ENCODE results near the gene RPL10.
"Not testable (repeated sequence)": the region's sequence is repeated elsewhere in the genome, so short reads cannot be mapped to it uniquely, and the experiment has no call there.

RPL10 gene

DNA sequence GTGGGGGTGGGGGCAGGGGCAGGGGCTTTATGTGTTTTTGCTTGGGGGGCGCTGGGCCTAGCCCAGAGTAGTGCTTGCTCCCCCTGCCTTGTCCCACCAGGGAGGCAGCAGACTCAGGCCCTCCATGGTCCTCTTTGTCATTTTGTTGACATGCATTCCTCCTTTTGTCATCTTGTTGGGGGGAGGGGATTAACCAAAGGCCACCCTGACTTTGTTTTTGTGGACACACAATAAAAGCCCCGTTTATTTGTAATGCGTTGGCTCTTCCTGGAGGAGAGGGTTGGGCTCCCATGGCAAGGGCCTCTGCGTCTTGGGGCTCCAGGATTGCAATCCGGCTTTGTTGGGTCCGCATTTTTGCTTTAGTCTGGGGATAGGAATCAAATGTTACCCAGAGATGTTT, 16.9 kb upstream of the RPL10 start:
- Histone ChIP-seq H3K27me3 (ENCODE audit: control insufficient read depth, insufficient read depth, low read length) (no peaks in the 10 kb centered on the region), H3K4me3 (ENCODE audit: low read length) (no peak overlapping the region), H3K9me3 (replicated peaks; ENCODE audit: low read length) (no peaks in the 10 kb centered on the region), H3K36me3 (ENCODE audit: insufficient read depth, low read length) (peaks cover 5% of the 10 kb centered on the region), H3K4me1 (ENCODE audit: control insufficient read depth, insufficient read depth, low read length) (peaks cover 14% of the 10 kb centered on the region), H3K4me2 (ENCODE audit: low read length) (no peak overlapping the region), H3K9ac (ENCODE audit: low read depth, low read length) (no peak overlapping the region)

DNA sequence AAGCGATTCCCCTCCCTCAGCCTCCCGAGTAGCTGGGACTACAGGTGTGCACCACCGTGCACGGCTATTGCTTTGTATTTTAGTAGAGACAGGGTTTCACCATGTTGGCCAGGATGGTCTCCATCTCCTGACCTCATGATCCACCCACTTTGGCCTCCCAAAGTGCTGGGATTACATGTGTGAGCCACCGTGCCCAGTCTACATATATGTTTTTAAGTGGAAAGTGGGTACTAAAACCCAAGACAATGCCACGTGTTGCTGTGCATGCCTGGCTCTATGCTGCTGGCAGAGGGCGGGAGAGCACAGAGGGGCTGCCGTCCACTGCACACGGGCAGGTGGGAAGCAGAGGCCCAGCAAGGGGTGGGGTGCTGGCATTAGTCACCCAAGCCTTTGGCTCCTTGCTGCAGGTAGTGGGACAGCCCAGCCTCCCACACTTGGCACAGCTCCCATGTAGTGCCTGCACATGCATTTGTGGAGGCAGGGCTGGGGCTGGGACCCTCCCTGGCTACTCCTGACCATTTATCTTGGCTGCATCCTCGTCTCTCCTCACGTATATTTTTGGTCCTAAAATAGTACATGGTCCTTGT, 15.6 kb upstream of the RPL10 start:
- H3K4me2 ChIP-seq (ENCODE audit: low read length), result no peak overlapping the region
- no peak overlapping the region for H3K9ac ChIP-seq (ENCODE audit: low read depth, low read length)
- no peak overlapping the region for H3K4me3 ChIP-seq (ENCODE audit: low read length)
- no peaks in the 10 kb centered on the region for H3K27me3 ChIP-seq (ENCODE audit: control insufficient read depth, insufficient read depth, low read length)
- H3K9me3 ChIP-seq (replicated peaks; ENCODE audit: low read length), result no peaks in the 10 kb centered on the region
- peaks cover 5% of the 10 kb centered on the region for H3K36me3 ChIP-seq (ENCODE audit: insufficient read depth, low read length)
- H3K4me1 ChIP-seq (ENCODE audit: control insufficient read depth, insufficient read depth, low read length), result peaks cover 14% of the 10 kb centered on the region

GRCh38 chrX:154383359-154384283, 14.6 kb upstream of the RPL10 start:
- H3K4me1 ChIP-seq (ENCODE audit: control insufficient read depth, insufficient read depth, low read length), result peaks cover 7% of the 10 kb centered on the region
- no peak overlapping the region for H3K4me3 ChIP-seq (ENCODE audit: low read length)
- H3K36me3 ChIP-seq (ENCODE audit: insufficient read depth, low read length), result peaks cover 5% of the 10 kb centered on the region
- H3K4me2 ChIP-seq (ENCODE audit: low read length), result no peak overlapping the region
- H3K9me3 ChIP-seq (replicated peaks; ENCODE audit: low read length), result no peaks in the 10 kb centered on the region
- no peaks in the 10 kb centered on the region for H3K27me3 ChIP-seq (ENCODE audit: control insufficient read depth, insufficient read depth, low read length)
- no peak overlapping the region for H3K9ac ChIP-seq (ENCODE audit: low read depth, low read length)

DNA sequence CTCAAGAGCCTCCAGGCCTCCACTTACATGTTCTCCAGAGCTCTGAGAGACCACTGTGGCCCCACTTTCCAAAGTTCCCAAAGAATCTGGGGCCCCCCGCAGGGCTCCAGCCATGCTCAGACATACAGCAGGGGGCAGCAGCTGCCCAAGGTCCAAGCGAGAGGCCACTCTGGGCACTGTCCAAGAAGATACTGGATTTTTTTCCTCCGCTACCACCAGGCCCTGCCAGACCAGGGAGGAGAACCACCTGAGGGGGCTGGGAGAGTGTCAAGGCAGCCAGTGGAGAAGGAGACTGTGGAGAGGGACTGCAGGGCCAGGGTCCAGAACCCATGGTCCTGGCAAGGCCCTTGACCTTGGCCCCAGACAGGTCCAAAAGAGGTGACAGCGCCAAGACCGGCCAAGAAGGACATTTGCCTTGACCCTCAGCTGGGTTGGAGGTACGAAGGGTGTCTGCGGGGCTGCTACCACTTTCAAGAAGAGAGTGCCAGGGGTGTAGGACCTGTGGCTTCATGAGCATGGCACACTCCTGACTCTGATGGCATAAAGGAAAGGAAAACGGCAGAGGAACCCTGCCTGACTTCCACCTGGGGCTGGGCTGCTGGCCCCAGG, 13.8 kb upstream of the RPL10 start:
- Histone ChIP-seq H3K4me1 (ENCODE audit: control insufficient read depth, insufficient read depth, low read length) (peaks cover 7% of the 10 kb centered on the region), H3K9ac (ENCODE audit: low read depth, low read length) (no peak overlapping the region), H3K27me3 (ENCODE audit: control insufficient read depth, insufficient read depth, low read length) (no peaks in the 10 kb centered on the region), H3K4me3 (ENCODE audit: low read length) (no peak overlapping the region), H3K36me3 (ENCODE audit: insufficient read depth, low read length) (peaks cover 5% of the 10 kb centered on the region), H3K4me2 (ENCODE audit: low read length) (no peak overlapping the region), H3K9me3 (replicated peaks; ENCODE audit: low read length) (no peaks in the 10 kb centered on the region)

- H3K4me1 ChIP-seq (ENCODE audit: control insufficient read depth, insufficient read depth, low read length); H3K27me3 ChIP-seq (ENCODE audit: control insufficient read depth, insufficient read depth, low read length); H3K9ac ChIP-seq (ENCODE audit: low read depth, low read length); H3K36me3 ChIP-seq (ENCODE audit: insufficient read depth, low read length); H3K9me3 ChIP-seq (replicated peaks; ENCODE audit: low read length); H3K4me3 ChIP-seq (ENCODE audit: low read length); H3K4me2 ChIP-seq (ENCODE audit: low read length): not testable (repeated sequence)
These were observed 10.1 kb upstream of the RPL10 start for GRCh38 chrX:154388094-154388493.

- H3K9me3 ChIP-seq (replicated peaks; ENCODE audit: low read length); H3K4me1 ChIP-seq (ENCODE audit: control insufficient read depth, insufficient read depth, low read length); H3K27me3 ChIP-seq (ENCODE audit: control insufficient read depth, insufficient read depth, low read length); H3K4me3 ChIP-seq (ENCODE audit: low read length); H3K36me3 ChIP-seq (ENCODE audit: insufficient read depth, low read length); H3K4me2 ChIP-seq (ENCODE audit: low read length); H3K9ac ChIP-seq (ENCODE audit: low read depth, low read length): not testable (repeated sequence)
These were observed 9.5 kb upstream of the RPL10 start for GRCh38 chrX:154388649-154389048.

- H3K36me3 ChIP-seq (ENCODE audit: insufficient read depth, low read length); H3K4me2 ChIP-seq (ENCODE audit: low read length); H3K9me3 ChIP-seq (replicated peaks; ENCODE audit: low read length); H3K27me3 ChIP-seq (ENCODE audit: control insufficient read depth, insufficient read depth, low read length); H3K4me3 ChIP-seq (ENCODE audit: low read length); H3K9ac ChIP-seq (ENCODE audit: low read depth, low read length); H3K4me1 ChIP-seq (ENCODE audit: control insufficient read depth, insufficient read depth, low read length): not testable (repeated sequence)
These were observed 8.1 kb upstream of the RPL10 start for GRCh38 chrX:154389812-154390747.

DNA sequence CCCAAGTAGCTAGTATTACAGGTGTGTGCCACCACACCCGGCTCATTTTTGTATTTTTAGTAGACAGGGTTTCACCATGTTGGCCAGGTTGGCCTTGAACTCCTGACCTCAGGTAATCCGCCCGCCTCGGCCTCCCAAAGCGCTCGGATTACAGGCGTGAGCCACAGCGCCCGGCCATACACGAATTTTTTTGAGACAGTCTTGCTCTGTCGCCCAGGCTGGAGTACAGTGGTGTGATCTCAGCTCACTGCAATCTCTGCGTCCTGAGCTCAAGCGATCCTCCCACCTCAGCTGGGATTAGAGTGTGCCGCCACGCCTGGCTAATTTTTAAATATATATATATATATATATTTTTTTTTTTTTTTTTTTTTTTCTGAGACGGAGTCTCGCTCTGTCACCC, 1.8 kb upstream of the RPL10 start:
- H3K9me3 ChIP-seq (replicated peaks; ENCODE audit: low read length); H3K4me3 ChIP-seq (ENCODE audit: low read length); H3K9ac ChIP-seq (ENCODE audit: low read depth, low read length); H3K4me1 ChIP-seq (ENCODE audit: control insufficient read depth, insufficient read depth, low read length); H3K27me3 ChIP-seq (ENCODE audit: control insufficient read depth, insufficient read depth, low read length); H3K4me2 ChIP-seq (ENCODE audit: low read length): not testable (repeated sequence)
- peaks cover 29% of the 10 kb centered on the region for H3K36me3 ChIP-seq (ENCODE audit: insufficient read depth, low read length)

GRCh38 chrX:154396973-154397887, 947 bp upstream of the RPL10 start:
- Histone ChIP-seq H3K36me3 (ENCODE audit: insufficient read depth, low read length) (peaks cover 29% of the 10 kb centered on the region), H3K9me3 (replicated peaks; ENCODE audit: low read length) (no peaks in the 10 kb centered on the region), H3K4me1 (ENCODE audit: control insufficient read depth, insufficient read depth, low read length) (peaks cover 6% of the 10 kb centered on the region), H3K4me2 (ENCODE audit: low read length) (peak overlapping the region; percentile 90), H3K27me3 (ENCODE audit: control insufficient read depth, insufficient read depth, low read length) (no peaks in the 10 kb centered on the region), H3K9ac (ENCODE audit: low read depth, low read length) (peak overlapping the region; percentile 100), H3K4me3 (ENCODE audit: low read length) (peak overlapping the region; percentile 89)

DNA sequence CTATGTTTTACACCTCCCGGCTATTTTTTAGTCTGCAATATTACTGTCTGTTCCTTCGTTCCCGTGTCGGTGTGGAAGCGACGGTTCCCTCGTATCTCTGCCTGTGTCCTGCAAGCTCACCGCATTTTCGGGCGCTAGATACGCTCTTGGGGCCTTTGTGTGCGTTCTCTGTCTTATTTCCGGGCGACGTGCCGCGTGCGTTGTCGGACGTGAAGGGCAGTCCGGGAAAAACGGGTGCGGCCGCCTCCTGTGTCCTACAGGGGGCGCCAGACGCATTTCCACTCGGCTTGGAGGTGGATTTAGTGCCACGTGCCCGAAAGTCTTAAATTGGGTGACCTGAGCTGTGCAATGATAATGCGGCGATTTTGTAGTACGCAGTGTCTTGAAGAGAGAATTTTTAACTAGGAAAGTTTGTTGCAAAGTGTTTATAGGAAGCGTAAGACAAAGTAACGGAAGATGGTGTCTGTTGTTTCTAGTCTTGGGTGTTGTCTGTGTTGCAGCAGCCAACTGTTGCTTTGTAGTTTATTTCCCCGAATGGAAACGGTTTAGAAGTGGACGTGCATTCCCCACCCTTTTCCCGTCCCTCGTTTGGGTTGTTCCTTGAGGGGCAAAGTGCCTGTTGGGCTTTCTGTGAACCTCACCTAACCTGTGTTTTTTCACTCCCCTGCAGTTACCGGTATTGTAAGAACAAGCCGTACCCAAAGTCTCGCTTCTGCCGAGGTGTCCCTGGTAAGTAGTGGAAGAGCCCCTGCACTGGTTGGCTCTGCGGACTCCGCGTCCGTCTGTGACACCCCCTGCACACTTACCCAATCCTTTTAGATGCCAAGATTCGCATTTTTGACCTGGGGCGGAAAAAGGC, 720 bp downstream of the RPL10 start:
- H3K36me3 ChIP-seq (ENCODE audit: insufficient read depth, low read length), result peaks cover 29% of the 10 kb centered on the region
- H3K27me3 ChIP-seq (ENCODE audit: control insufficient read depth, insufficient read depth, low read length), result no peaks in the 10 kb centered on the region
- H3K9me3 ChIP-seq (replicated peaks; ENCODE audit: low read length), result no peaks in the 10 kb centered on the region
- peak overlapping the region; percentile 89 for H3K4me3 ChIP-seq (ENCODE audit: low read length)
- peak overlapping the region; percentile 91 for H3K4me2 ChIP-seq (ENCODE audit: low read length)
- H3K4me1 ChIP-seq (ENCODE audit: control insufficient read depth, insufficient read depth, low read length), result peaks cover 6% of the 10 kb centered on the region
- peak overlapping the region; percentile 100 for H3K9ac ChIP-seq (ENCODE audit: low read depth, low read length)
